K562 (cell line): ENCODE measurements around the gene SEBOX. TPM values are rescaled to one million over a fixed set of nuclear protein-coding genes. Genes with fewer than 3 reads are reported as not detected.

ENCODE experiments used
- CBX5 ChIP-seq: IDR thresholded peaks from 2 replicates; pipeline ENCODE4 v1.6.1; 2014; ENCODE audit warnings: low read depth, borderline replicate concordance
- FOXP1 ChIP-seq: sonication (generic); formaldehyde crosslinking; IDR thresholded peaks from 2 replicates; pipeline ENCODE4 v1.8.0; 2022; ENCODE audit warnings: mild to moderate bottlenecking, missing genetic modification reagents
- HDAC3 ChIP-seq: fragments of 450-650 bp; IDR thresholded peaks from 2 replicates; pipeline ENCODE4 v1.6.1; 2018; ENCODE audit warnings: borderline replicate concordance, mild to moderate bottlenecking, moderate library complexity; ENCODE audit not compliant: partially characterized antibody
- JUN ChIP-seq, 2 experiments: sonication (generic) in 1 of 2; formaldehyde crosslinking in 1 of 2; IDR thresholded peaks; 2 replicates each; pipeline versions ENCODE4 v1.6.1 to v1.8.0; 2012 to 2022; ENCODE audit warnings: borderline replicate concordance in 2 of 2, mild to moderate bottlenecking in 2 of 2, improper control_type of control experiment in 1 of 2, low read depth in 1 of 2, low read length in 1 of 2, missing genetic modification reagents in 1 of 2
- NELFE ChIP-seq: IDR thresholded peaks from 2 replicates; pipeline ENCODE4 v1.6.1; 2011; ENCODE audit warnings: mild to moderate bottlenecking; ENCODE audit not compliant: insufficient read depth, insufficient read length
- POLR2AphosphoS2 ChIP-seq: IDR thresholded peaks from 2 replicates; pipeline ENCODE4 v1.6.1; 2012; ENCODE audit warnings: low read length, improper control_type of control experiment
- SMARCA4 ChIP-seq: fragments of 450-650 bp; IDR thresholded peaks from 2 replicates; pipeline ENCODE4 v1.6.1; 2016
- TBP ChIP-seq: optimal IDR thresholded peaks from 2 replicates; pipeline ENCODE3; 2011; ENCODE audit warnings: low read depth, low read length, improper control_type of control experiment
- XRCC4 ChIP-seq: IDR thresholded peaks from one replicate; pipeline ENCODE4 v1.6.1; 2011; ENCODE audit not compliant: insufficient read depth, insufficient read length; ENCODE audit errors: extremely low read depth
- YY1 ChIP-seq, 3 experiments: IDR thresholded peaks; 2 replicates each; pipeline ENCODE4 v1.6.1; 2011; ENCODE audit warnings: low read length in 2 of 3, mild to moderate bottlenecking in 2 of 3, moderate library complexity in 2 of 3, borderline replicate concordance in 1 of 3, control low read depth in 1 of 3, low read depth in 1 of 3; ENCODE audit not compliant: insufficient read depth in 3 of 3, insufficient replicate concordance in 2 of 3, control insufficient read depth in 1 of 3, insufficient read length in 1 of 3; ENCODE audit errors: extremely low read depth in 1 of 3
- ZNF75A ChIP-seq: fragments of 450-650 bp; formaldehyde crosslinking; IDR thresholded peaks from 2 replicates; pipeline ENCODE4 v1.4.0; 2020; ENCODE audit warnings: mild to moderate bottlenecking
- polyA plus RNA-seq, 8 experiments: library from polyadenylated mRNA; depleted of rRNA in 4 of 8; stranded (reverse) in 5 of 8; unstranded in 3 of 8; fragments of >200 nt; fragmentation: Nextera tagmentation in 2 of 8; fragmentation: Illumina TruSeq in 1 of 8; extraction: Ambion mirVana in 2 of 8; extraction: Trizol in 1 of 8; gene quantifications; 2 replicates each; pipeline versions ENCODE4 v1.2.1 to v1.2.3, GENCODE V29; 2011 to 2014; ENCODE audit warnings: inconsistent platforms in 1 of 8, missing spikeins in 1 of 8
- total RNA-seq, 7 experiments: library from RNA; depleted of rRNA in 6 of 7; stranded (reverse); fragments of >200 nt in 6 of 7; fragmentation: Illumina TruSeq in 2 of 7; extraction: Trizol in 2 of 7; gene quantifications; 2 replicates each; pipeline versions ENCODE4 v1.2.1 to v1.2.3, GENCODE V29; 2011 to 2021; ENCODE audit warnings: low replicate concordance in 1 of 7
- TF ChIP-seq, protein P1 (sequence below): fragments of 250-450 bp; sonication (Bioruptor Pico); IDR thresholded peaks from 2 replicates; pipeline ENCODE4 v1.5.0; 2022; ENCODE audit warnings: mild to moderate bottlenecking
- TF ChIP-seq, protein P2 (sequence below): sonication (generic); formaldehyde crosslinking; IDR thresholded peaks from 2 replicates; pipeline ENCODE4 v1.8.0; 2023; ENCODE audit warnings: mild to moderate bottlenecking, missing genetic modification reagents
- TF ChIP-seq, protein P3 (sequence below): fragments of 450-650 bp; formaldehyde crosslinking; IDR thresholded peaks from 2 replicates; pipeline ENCODE4 v1.4.0; 2020; ENCODE audit warnings: mild to moderate bottlenecking, moderate library complexity
- TF ChIP-seq, protein P4 (sequence below): sonication (generic); formaldehyde crosslinking; IDR thresholded peaks from 2 replicates; pipeline ENCODE4 v1.8.1; 2023; ENCODE audit warnings: mild to moderate bottlenecking, missing genetic modification reagents, moderate library complexity
- TF ChIP-seq, protein P5 (sequence below): sonication (generic); formaldehyde crosslinking; IDR thresholded peaks from 2 replicates; pipeline ENCODE4 v1.8.0; 2022; ENCODE audit warnings: missing genetic modification reagents, mild to moderate bottlenecking, borderline replicate concordance

SEBOX gene
- total and polyA plus RNA-seq, 9 of the 15 experiments (the other 6 are each of a cell fraction or from before 2014, with no cell fraction given), result not detected

DNA sequence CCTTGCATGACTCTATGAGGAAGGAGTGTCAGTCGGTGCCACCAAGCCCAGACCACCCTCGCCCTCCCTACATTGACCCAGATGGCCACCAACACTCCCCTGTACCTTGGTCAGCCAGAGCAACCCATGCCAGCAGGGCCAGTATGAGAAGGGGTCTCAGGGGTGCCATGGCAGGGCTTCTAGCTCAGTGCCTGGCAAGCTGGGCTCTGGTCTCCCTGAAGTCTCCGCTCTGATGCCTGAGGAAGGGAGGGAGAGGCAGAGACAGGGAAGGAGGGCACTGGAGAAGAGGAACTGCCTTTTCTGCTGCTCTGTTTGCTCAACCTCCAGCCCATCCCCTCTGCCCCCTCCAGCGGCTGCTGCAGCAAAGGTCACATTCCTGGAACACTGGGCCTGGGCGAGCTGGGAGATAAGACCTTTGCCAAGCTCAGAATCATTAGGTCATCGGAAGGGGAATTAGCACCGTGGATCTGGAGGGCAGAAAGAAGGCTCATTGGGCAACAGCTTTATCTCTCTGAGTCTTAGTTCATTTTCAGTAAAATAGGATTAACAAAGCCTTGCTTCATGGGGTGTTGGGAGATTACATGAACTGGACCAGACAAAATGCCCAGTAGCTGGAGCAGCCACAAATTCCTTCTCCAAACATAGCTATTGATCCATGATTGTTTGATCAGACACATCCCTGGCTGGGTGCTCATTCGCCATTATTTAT, 5.2 kb upstream of the SEBOX start, which contains the start of gene VTN (continued):
- TF ChIP-seq CBX5 (no peak), NELFE (no peak), POLR2AphosphoS2 (no peak), JUN (IDR thresholded peaks at IDR 0.05; ENCODE audit: borderline replicate concordance, low read depth, low read length) (peak; percentile 42; the same call in 1 of the 2 replicates), JUN (CRISPR knock-in tag; IDR thresholded peaks at IDR 0.05; ENCODE audit: borderline replicate concordance) (no peak), YY1 (IDR thresholded peaks at IDR 0.05; ENCODE audit: borderline replicate concordance in 1 of 3, control insufficient read depth in 1 of 3, extremely low read depth in 1 of 3, insufficient read depth in 3 of 3, insufficient read length in 1 of 3, insufficient replicate concordance in 2 of 3, low read depth in 1 of 3, low read length in 2 of 3) (no peak), HDAC3 (no peak), TBP (no peak), XRCC4 (no peak), SMARCA4 (0 out of 2 replicates have a peak, but pooled peaks have one; percentile 36), ZNF75A (CRISPR knock-in tag) (no peak), FOXP1 (CRISPR knock-in tag) (no peak)
- TF ChIP-seq, protein P1, sequence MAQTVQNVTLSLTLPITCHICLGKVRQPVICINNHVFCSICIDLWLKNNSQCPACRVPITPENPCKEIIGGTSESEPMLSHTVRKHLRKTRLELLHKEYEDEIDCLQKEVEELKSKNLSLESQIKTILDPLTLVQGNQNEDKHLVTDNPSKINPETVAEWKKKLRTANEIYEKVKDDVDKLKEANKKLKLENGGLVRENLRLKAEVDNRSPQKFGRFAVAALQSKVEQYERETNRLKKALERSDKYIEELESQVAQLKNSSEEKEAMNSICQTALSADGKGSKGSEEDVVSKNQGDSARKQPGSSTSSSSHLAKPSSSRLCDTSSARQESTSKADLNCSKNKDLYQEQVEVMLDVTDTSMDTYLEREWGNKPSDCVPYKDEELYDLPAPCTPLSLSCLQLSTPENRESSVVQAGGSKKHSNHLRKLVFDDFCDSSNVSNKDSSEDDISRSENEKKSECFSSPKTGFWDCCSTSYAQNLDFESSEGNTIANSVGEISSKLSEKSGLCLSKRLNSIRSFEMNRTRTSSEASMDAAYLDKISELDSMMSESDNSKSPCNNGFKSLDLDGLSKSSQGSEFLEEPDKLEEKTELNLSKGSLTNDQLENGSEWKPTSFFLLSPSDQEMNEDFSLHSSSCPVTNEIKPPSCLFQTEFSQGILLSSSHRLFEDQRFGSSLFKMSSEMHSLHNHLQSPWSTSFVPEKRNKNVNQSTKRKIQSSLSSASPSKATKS, result no peak
- TF ChIP-seq, protein P2, sequence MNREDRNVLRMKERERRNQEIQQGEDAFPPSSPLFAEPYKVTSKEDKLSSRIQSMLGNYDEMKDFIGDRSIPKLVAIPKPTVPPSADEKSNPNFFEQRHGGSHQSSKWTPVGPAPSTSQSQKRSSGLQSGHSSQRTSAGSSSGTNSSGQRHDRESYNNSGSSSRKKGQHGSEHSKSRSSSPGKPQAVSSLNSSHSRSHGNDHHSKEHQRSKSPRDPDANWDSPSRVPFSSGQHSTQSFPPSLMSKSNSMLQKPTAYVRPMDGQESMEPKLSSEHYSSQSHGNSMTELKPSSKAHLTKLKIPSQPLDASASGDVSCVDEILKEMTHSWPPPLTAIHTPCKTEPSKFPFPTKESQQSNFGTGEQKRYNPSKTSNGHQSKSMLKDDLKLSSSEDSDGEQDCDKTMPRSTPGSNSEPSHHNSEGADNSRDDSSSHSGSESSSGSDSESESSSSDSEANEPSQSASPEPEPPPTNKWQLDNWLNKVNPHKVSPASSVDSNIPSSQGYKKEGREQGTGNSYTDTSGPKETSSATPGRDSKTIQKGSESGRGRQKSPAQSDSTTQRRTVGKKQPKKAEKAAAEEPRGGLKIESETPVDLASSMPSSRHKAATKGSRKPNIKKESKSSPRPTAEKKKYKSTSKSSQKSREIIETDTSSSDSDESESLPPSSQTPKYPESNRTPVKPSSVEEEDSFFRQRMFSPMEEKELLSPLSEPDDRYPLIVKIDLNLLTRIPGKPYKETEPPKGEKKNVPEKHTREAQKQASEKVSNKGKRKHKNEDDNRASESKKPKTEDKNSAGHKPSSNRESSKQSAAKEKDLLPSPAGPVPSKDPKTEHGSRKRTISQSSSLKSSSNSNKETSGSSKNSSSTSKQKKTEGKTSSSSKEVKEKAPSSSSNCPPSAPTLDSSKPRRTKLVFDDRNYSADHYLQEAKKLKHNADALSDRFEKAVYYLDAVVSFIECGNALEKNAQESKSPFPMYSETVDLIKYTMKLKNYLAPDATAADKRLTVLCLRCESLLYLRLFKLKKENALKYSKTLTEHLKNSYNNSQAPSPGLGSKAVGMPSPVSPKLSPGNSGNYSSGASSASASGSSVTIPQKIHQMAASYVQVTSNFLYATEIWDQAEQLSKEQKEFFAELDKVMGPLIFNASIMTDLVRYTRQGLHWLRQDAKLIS (CRISPR knock-in tag), result no peak
- TF ChIP-seq, protein P3, sequence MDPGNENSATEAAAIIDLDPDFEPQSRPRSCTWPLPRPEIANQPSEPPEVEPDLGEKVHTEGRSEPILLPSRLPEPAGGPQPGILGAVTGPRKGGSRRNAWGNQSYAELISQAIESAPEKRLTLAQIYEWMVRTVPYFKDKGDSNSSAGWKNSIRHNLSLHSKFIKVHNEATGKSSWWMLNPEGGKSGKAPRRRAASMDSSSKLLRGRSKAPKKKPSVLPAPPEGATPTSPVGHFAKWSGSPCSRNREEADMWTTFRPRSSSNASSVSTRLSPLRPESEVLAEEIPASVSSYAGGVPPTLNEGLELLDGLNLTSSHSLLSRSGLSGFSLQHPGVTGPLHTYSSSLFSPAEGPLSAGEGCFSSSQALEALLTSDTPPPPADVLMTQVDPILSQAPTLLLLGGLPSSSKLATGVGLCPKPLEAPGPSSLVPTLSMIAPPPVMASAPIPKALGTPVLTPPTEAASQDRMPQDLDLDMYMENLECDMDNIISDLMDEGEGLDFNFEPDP (CRISPR knock-in tag), result no peak
- TF ChIP-seq, protein P4, sequence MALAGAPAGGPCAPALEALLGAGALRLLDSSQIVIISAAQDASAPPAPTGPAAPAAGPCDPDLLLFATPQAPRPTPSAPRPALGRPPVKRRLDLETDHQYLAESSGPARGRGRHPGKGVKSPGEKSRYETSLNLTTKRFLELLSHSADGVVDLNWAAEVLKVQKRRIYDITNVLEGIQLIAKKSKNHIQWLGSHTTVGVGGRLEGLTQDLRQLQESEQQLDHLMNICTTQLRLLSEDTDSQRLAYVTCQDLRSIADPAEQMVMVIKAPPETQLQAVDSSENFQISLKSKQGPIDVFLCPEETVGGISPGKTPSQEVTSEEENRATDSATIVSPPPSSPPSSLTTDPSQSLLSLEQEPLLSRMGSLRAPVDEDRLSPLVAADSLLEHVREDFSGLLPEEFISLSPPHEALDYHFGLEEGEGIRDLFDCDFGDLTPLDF (CRISPR knock-in tag), result no peak
- TF ChIP-seq, protein P5, sequence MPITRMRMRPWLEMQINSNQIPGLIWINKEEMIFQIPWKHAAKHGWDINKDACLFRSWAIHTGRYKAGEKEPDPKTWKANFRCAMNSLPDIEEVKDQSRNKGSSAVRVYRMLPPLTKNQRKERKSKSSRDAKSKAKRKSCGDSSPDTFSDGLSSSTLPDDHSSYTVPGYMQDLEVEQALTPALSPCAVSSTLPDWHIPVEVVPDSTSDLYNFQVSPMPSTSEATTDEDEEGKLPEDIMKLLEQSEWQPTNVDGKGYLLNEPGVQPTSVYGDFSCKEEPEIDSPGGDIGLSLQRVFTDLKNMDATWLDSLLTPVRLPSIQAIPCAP, result no peak
